ENCODE results near the gene SH3GL2. TPM values are rescaled to one million over a fixed set of nuclear protein-coding genes. Genes with fewer than 3 reads are reported as not detected.

The SH3GL2 gene
- total and polyA plus RNA-seq, 2 donors (not counting 1 experiment from before 2014, with no cell fraction given), result not detected

- H4K20me1 ChIP-seq (ENCODE audit: control insufficient read depth, insufficient read depth, low read length, poor library complexity, severe bottlenecking), result no peaks in the 10 kb centered on the region
- Mint-ChIP-seq H3K4me1 (no peaks in the 10 kb centered on the region), H3K9me3 (ENCODE audit: insufficient read depth) (peaks cover 2% of the 10 kb centered on the region), H3K27ac (no peak overlapping the region), H3K4me3 (no peak overlapping the region), H3K27me3 (no peaks in the 10 kb centered on the region)
- H3K27me3 ChIP-seq (replicated peaks in 1 of 4; ENCODE audit: control extremely low read depth in 1 of 4, control insufficient read depth in 3 of 4, insufficient read depth in 4 of 4, low read length in 3 of 4), result no peaks in the 10 kb centered on the region
- no peak overlapping the region for H3K4me3 ChIP-seq (ENCODE audit: control extremely low read depth in 1 of 5, extremely low read depth in 1 of 5, insufficient read depth in 1 of 5, low read depth in 2 of 5, low read length in 4 of 5)
- ChIA-PET POLR2A (no interaction called here), CTCF (no interaction called here)
- no peak for DNase-seq
- H3K9ac ChIP-seq (ENCODE audit: low read length), result no peak overlapping the region
- no peaks in the 10 kb centered on the region for H3K79me2 ChIP-seq (ENCODE audit: control insufficient read depth, insufficient read depth, low read length)
- no CpG with 5 or more reads among the region's 1 CpG for WGBS (ENCODE audit: insufficient coverage)
- no peaks in the 10 kb centered on the region for H3K36me3 ChIP-seq (replicated peaks in 1 of 2; ENCODE audit: control extremely low read depth in 1 of 2, control insufficient read depth in 1 of 2, extremely low read depth in 1 of 2, insufficient read depth in 2 of 2, low read length in 1 of 2)
- intact Hi-C loops (cut with micrococcal nuclease), result no loop called here
- no peak for ATAC-seq (ENCODE audit: low read depth)
- TF ChIP-seq EZH2 (IDR thresholded peaks at IDR 0.05; ENCODE audit: borderline replicate concordance, insufficient read depth, low read depth, low read length, poor library complexity, severe bottlenecking), result no peak
- TF ChIP-seq CTCF (IDR thresholded peaks at IDR 0.05), result no peak
- no peak overlapping the region for H2AFZ ChIP-seq (ENCODE audit: insufficient read depth, low read depth, low read length, poor library complexity, severe bottlenecking)
- no peaks in the 10 kb centered on the region for H3K4me1 ChIP-seq (ENCODE audit: control insufficient read depth in 2 of 2, insufficient read depth in 2 of 2, low read length in 2 of 2)
- no peak overlapping the region for H3K27ac ChIP-seq (ENCODE audit: low read length in 2 of 2)
- no peak overlapping the region for H3K4me2 ChIP-seq (replicated peaks; ENCODE audit: low read depth, low read length, poor library complexity, severe bottlenecking)
- H3K9me3 ChIP-seq (ENCODE audit: control extremely low read depth in 1 of 3, control insufficient read depth in 2 of 3, insufficient read depth in 1 of 3, low read length in 2 of 3), result no peaks in the 10 kb centered on the region
These were observed 204.4 kb downstream of the SH3GL2 start for GRCh38 chr9:17783227-17783626.

- CTCF ChIA-PET, result interaction anchor here (1.5 kb wide), 1 partner anchor 11 kb away, joined by 4 read pairs; no protein-coding TSS in a partner anchor
- no peaks in the 10 kb centered on the region for H3K9me3 ChIP-seq (ENCODE audit: control extremely low read depth in 1 of 3, control insufficient read depth in 2 of 3, insufficient read depth in 1 of 3, low read length in 2 of 3)
- H3K36me3 ChIP-seq (replicated peaks in 1 of 2; ENCODE audit: control extremely low read depth in 1 of 2, control insufficient read depth in 1 of 2, extremely low read depth in 1 of 2, insufficient read depth in 2 of 2, low read length in 1 of 2), result no peaks in the 10 kb centered on the region
- Mint-ChIP-seq H3K27ac (no peak overlapping the region), H3K4me3 (no peak overlapping the region), H3K4me1 (no peaks in the 10 kb centered on the region), H3K27me3 (no peaks in the 10 kb centered on the region), H3K9me3 (ENCODE audit: insufficient read depth) (no peaks in the 10 kb centered on the region)
- ATAC-seq (ENCODE audit: low read depth) (no peak), DNase-seq (no peak)
- H3K27me3 ChIP-seq (replicated peaks in 1 of 4; ENCODE audit: control extremely low read depth in 1 of 4, control insufficient read depth in 3 of 4, insufficient read depth in 4 of 4, low read length in 3 of 4), result no peaks in the 10 kb centered on the region
- no peak overlapping the region for H3K9ac ChIP-seq (ENCODE audit: low read length)
- intact Hi-C loops (cut with micrococcal nuclease), result no loop called here
- H3K4me2 ChIP-seq (replicated peaks; ENCODE audit: low read depth, low read length, poor library complexity, severe bottlenecking), result no peak overlapping the region
- H3K4me1 ChIP-seq (ENCODE audit: control insufficient read depth in 2 of 2, insufficient read depth in 2 of 2, low read length in 2 of 2), result no peaks in the 10 kb centered on the region
- WGBS (ENCODE audit: insufficient coverage), result 95% methylated on average over 3 of the region's 6 CpGs
- no peaks in the 10 kb centered on the region for H4K20me1 ChIP-seq (ENCODE audit: control insufficient read depth, insufficient read depth, low read length, poor library complexity, severe bottlenecking)
- H2AFZ ChIP-seq (ENCODE audit: insufficient read depth, low read depth, low read length, poor library complexity, severe bottlenecking), result no peak overlapping the region
- no peak for TF ChIP-seq EZH2 (IDR thresholded peaks at IDR 0.05; ENCODE audit: borderline replicate concordance, insufficient read depth, low read depth, low read length, poor library complexity, severe bottlenecking)
- no peak for TF ChIP-seq CTCF (IDR thresholded peaks at IDR 0.05)
- POLR2A ChIA-PET, result no interaction called here
- no peak overlapping the region for H3K27ac ChIP-seq (ENCODE audit: low read length in 2 of 2)
- H3K79me2 ChIP-seq (ENCODE audit: control insufficient read depth, insufficient read depth, low read length), result no peaks in the 10 kb centered on the region
- H3K4me3 ChIP-seq (ENCODE audit: control extremely low read depth in 1 of 5, extremely low read depth in 1 of 5, insufficient read depth in 1 of 5, low read depth in 2 of 5, low read length in 4 of 5), result no peak overlapping the region
These were observed 210.4 kb downstream of the SH3GL2 start for GRCh38 chr9:17789316-17789715.
